NCI-H1930 (cell line): ENCODE measurements around the gene KLHDC1.
"Not testable (repeated sequence)": the region's sequence is repeated elsewhere in the genome, so short reads cannot be mapped to it uniquely, and the experiment has no call there.

ENCODE experiments used
- DNase-seq, 2 experiments: peaks; one replicate each; lab custom pipeline; 2025; lab: John Stamatoyannopoulos, UW

KLHDC1 gene

GRCh38 chr14:49692811-49693734 is at the start of gene KLHDC1:
TSS of gene KLHDC1 (plus strand) at chr14:49693120. CDS start at chr14:49693195, 75 bp downstream.
- DNase-seq = peak; percentile 29 to 52

- no peak for DNase-seq
These were observed 39.4 kb upstream of the KLHDC1 start for GRCh38 chr14:49653508-49653907.

GRCh38 chr14:49654511-49654910 is 38.4 kb upstream of the KLHDC1 start:
- no peak for DNase-seq

GRCh38 chr14:49657500-49657899 is 35.4 kb upstream of the KLHDC1 start:
- DNase-seq = not testable (repeated sequence)

- DNase-seq = no peak
These were observed 33.1 kb upstream of the KLHDC1 start for GRCh38 chr14:49659526-49660455.

- no peak for DNase-seq
These were observed 22.4 kb upstream of the KLHDC1 start for GRCh38 chr14:49670475-49670874.

- DNase-seq = no peak
These were observed 19.3 kb upstream of the KLHDC1 start for GRCh38 chr14:49673586-49673985.

GRCh38 chr14:49677643-49678042 is 15.3 kb upstream of the KLHDC1 start:
- DNase-seq = no peak

- no peak for DNase-seq
These were observed 13.6 kb upstream of the KLHDC1 start for GRCh38 chr14:49679271-49679670.

GRCh38 chr14:49686425-49686824 is 6.5 kb upstream of the KLHDC1 start:
- DNase-seq = no peak

- peak; percentile 67 to 69 for DNase-seq
These were observed 4.8 kb upstream of the KLHDC1 start, which contains the start of gene POLE2 for GRCh38 chr14:49687942-49688700. TSS of gene POLE2 (minus strand) at chr14:49688214. CDS start at chr14:49688203, 11 bp downstream.

- DNase-seq = no peak
These were observed 4.3 kb upstream of the KLHDC1 start for GRCh38 chr14:49688701-49689030.

GRCh38 chr14:49691031-49691430 is 1.9 kb upstream of the KLHDC1 start:
- no peak for DNase-seq

GRCh38 chr14:49692193-49692757 is 645 bp upstream of the KLHDC1 start:
- DNase-seq = no peak

GRCh38 chr14:49693735-49694124 is 810 bp downstream of the KLHDC1 start:
- DNase-seq = not testable (repeated sequence)

- DNase-seq = no peak
These were observed 9.8 kb downstream of the KLHDC1 start for GRCh38 chr14:49702725-49703124.

GRCh38 chr14:49703965-49704364 is 11.0 kb downstream of the KLHDC1 start:
- no peak for DNase-seq

- not testable (repeated sequence) for DNase-seq
These were observed 11.6 kb downstream of the KLHDC1 start for GRCh38 chr14:49704471-49704870.

- DNase-seq = not testable (repeated sequence)
These were observed 18.1 kb downstream of the KLHDC1 start for GRCh38 chr14:49710993-49711392.

- no peak for DNase-seq
These were observed 27.8 kb downstream of the KLHDC1 start for GRCh38 chr14:49720744-49721143.

- DNase-seq = not testable (repeated sequence)
These were observed 29.0 kb downstream of the KLHDC1 start for GRCh38 chr14:49721733-49722435.
